PFSK-1 (cell line): ENCODE data around the gene RAD51B.

Experiments used
- FOXP2 ChIP-seq: optimal IDR thresholded peaks from 2 replicates; pipeline ENCODE3; 2011; ENCODE audit warnings: borderline replicate concordance, control low read depth, inconsistent platforms; ENCODE audit not compliant: insufficient read depth; ENCODE audit errors: extremely low read length, extremely low read depth
- POLR2AphosphoS5 ChIP-seq: IDR thresholded peaks from 2 replicates; pipeline ENCODE4 v1.6.1; 2012; ENCODE audit warnings: low read depth, mild to moderate bottlenecking, control low read depth, low read length, moderate library complexity
- REST ChIP-seq, 2 experiments: IDR thresholded peaks; 2 replicates each; pipeline versions ENCODE4 v1.6.1 to v1.8.0; 2011 to 2012; ENCODE audit warnings: low read depth in 2 of 2, low read length in 2 of 2, control low read depth in 1 of 2, inconsistent platforms in 1 of 2, mild to moderate bottlenecking in 1 of 2, moderate library complexity in 1 of 2; ENCODE audit not compliant: insufficient read depth in 1 of 2
- SIN3A ChIP-seq: IDR thresholded peaks from 2 replicates; pipeline ENCODE4 v1.6.1; 2012; ENCODE audit warnings: mild to moderate bottlenecking, low read length, moderate library complexity, borderline replicate concordance; ENCODE audit not compliant: insufficient read depth
- TAF1 ChIP-seq: IDR thresholded peaks from 2 replicates; pipeline ENCODE4 v1.6.1; 2012; ENCODE audit warnings: low read length, control low read depth, borderline replicate concordance; ENCODE audit not compliant: insufficient read depth

Gene RAD51B

GRCh38 chr14:68132563-68133121 is 313.1 kb downstream of the RAD51B start:
- TF ChIP-seq FOXP2 (no peak), POLR2AphosphoS5 (no peak), SIN3A (no peak), TAF1 (no peak), REST (IDR thresholded peaks at IDR 0.05; ENCODE audit: insufficient read depth in 1 of 2, low read depth in 2 of 2, low read length in 2 of 2) (no peak)

- no peak for TF ChIP-seq TAF1
- no peak for TF ChIP-seq REST (IDR thresholded peaks at IDR 0.05; ENCODE audit: insufficient read depth in 1 of 2, low read depth in 2 of 2, low read length in 2 of 2)
Measured at GRCh38 chr14:68133856-68134255, 314.3 kb downstream of the RAD51B start.

GRCh38 chr14:68135028-68135427 is 315.4 kb downstream of the RAD51B start:
- TF ChIP-seq FOXP2 (no peak), SIN3A (no peak), TAF1 (no peak), REST (IDR thresholded peaks at IDR 0.05; ENCODE audit: insufficient read depth in 1 of 2, low read depth in 2 of 2, low read length in 2 of 2) (no peak), POLR2AphosphoS5 (no peak)

- no peak for TF ChIP-seq POLR2AphosphoS5
- no peak for TF ChIP-seq SIN3A
- no peak for TF ChIP-seq REST (IDR thresholded peaks at IDR 0.05; ENCODE audit: insufficient read depth in 1 of 2, low read depth in 2 of 2, low read length in 2 of 2)
- no peak for TF ChIP-seq FOXP2
- TF ChIP-seq TAF1 = no peak
Measured at GRCh38 chr14:68135566-68135965, 316.0 kb downstream of the RAD51B start.
